ENCODE data around the gene ASTL.

Gene ASTL

GRCh38 chr2:96083064-96083939 lies 55.0 kb downstream of the ASTL start:
- TF ChIP-seq CTCF (IDR thresholded peaks at IDR 0.05; ENCODE audit: control insufficient read depth, insufficient read depth, low read depth, low read length, missing control alignments), result no peak
- no peak for DNase-seq (ENCODE audit: low read depth)

GRCh38 chr2:96082211-96083063 lies 55.9 kb downstream of the ASTL start:
- no peak for TF ChIP-seq CTCF (IDR thresholded peaks at IDR 0.05; ENCODE audit: control insufficient read depth, insufficient read depth, low read depth, low read length, missing control alignments)
- no peak overlapping the region for H3K4me3 ChIP-seq (ENCODE audit: control insufficient read depth, low read depth, low read length)
- DNase-seq (ENCODE audit: low read depth), result no peak

More at GRCh38 chr2:96083064-96083939, 55.0 kb downstream of the ASTL start:
- H3K4me3 ChIP-seq (ENCODE audit: control insufficient read depth, low read depth, low read length), result no peak overlapping the region

GRCh38 chr2:96081042-96081441 lies 57.3 kb downstream of the ASTL start:
- no peak overlapping the region for H3K4me3 ChIP-seq (ENCODE audit: control insufficient read depth, low read depth, low read length)
- TF ChIP-seq CTCF (IDR thresholded peaks at IDR 0.05; ENCODE audit: control insufficient read depth, insufficient read depth, low read depth, low read length, missing control alignments), result no peak
- DNase-seq (ENCODE audit: low read depth), result no peak

GRCh38 chr2:96075199-96075771 lies 63.0 kb downstream of the ASTL start:
- TF ChIP-seq CTCF (IDR thresholded peaks at IDR 0.05; ENCODE audit: control insufficient read depth, insufficient read depth, low read depth, low read length, missing control alignments), result no peak
- H3K4me3 ChIP-seq (ENCODE audit: control insufficient read depth, low read depth, low read length), result no peak overlapping the region
- DNase-seq (ENCODE audit: low read depth), result no peak

- no peak for TF ChIP-seq CTCF (IDR thresholded peaks at IDR 0.05; ENCODE audit: control insufficient read depth, insufficient read depth, low read depth, low read length, missing control alignments)
- no peak for DNase-seq (ENCODE audit: low read depth)
- no peak overlapping the region for H3K4me3 ChIP-seq (ENCODE audit: control insufficient read depth, low read depth, low read length)
Observed at GRCh38 chr2:96074156-96074555, 64.1 kb downstream of the ASTL start.

GRCh38 chr2:96073170-96073775 lies 65.0 kb downstream of the ASTL start:
- no peak for TF ChIP-seq CTCF (IDR thresholded peaks at IDR 0.05; ENCODE audit: control insufficient read depth, insufficient read depth, low read depth, low read length, missing control alignments)
- DNase-seq (ENCODE audit: low read depth), result no peak
- H3K4me3 ChIP-seq (ENCODE audit: control insufficient read depth, low read depth, low read length), result no peak overlapping the region

Data from AG09309 (cell line).